GM18502 (cell line): ENCODE measurements around the gene TINCR.

ENCODE experiments used
- ATAC-seq: cut with Tn5 transposase; IDR thresholded peaks from one replicate; pipeline ENCODE4 v1.9.1; 2021; ENCODE audit warnings: mild to moderate bottlenecking; ENCODE audit not compliant: unreplicated experiment, poor library complexity

TINCR gene

DNA sequence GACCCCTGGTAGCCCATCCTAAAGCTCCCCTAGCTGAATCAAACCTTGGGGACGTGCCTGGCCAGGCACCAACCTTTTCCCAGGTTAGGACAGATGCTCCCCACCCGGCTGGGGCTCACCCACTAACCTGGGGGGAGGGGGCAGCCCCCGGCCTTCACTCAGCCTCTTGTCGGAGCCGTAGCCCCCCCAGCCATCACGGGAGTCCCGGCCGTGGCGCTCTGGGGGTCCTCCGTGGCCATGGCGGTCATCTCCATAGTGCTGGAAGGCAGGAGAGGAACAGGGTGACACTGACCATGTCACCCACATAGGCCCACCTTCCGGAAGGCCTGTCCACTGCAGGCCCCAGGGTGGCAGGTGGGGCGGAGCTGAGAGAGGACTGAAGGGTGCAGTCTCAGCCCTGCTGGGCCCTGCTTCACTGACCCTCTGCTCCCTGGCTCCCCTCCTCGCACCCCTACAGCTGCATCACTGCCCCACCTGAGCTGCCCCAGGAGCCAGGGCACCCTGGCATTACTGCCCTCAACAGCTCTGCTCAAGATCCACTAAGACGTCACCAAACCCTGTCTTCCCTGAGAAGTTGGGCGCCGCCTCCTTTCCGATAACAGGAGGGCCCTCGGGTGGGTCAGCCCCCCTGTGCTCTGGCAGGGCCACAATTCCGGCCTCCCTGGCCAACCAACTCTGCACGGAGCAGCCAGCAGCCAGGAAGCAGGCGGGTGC, 22.6 kb upstream of the TINCR start:
- no peak for ATAC-seq

GRCh38 chr19:5588906-5589676, 21.3 kb upstream of the TINCR start:
- ATAC-seq: no peak

GRCh38 chr19:5588441-5588840, 20.7 kb upstream of the TINCR start:
- no peak for ATAC-seq

DNA sequence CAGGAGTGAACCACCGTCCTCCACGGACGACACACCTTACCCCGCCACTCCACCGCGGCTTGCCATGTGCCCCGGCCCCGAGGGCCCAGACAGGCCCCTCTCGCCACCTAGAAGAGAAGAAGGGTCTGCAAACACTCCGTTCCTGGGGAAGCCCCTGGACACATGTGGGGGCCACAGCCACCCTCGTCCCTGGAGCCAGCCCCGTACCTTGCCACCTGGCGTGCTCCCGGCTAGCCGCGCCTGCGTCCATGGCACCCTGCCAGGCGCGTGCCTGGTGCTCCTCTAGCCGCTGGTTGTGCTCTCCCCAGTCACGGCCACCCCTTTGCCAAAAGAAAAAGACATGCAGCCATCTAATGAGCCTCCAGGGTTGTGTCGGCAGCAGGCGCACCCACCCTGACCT, 19.9 kb upstream of the TINCR start:
- ATAC-seq: no peak

DNA sequence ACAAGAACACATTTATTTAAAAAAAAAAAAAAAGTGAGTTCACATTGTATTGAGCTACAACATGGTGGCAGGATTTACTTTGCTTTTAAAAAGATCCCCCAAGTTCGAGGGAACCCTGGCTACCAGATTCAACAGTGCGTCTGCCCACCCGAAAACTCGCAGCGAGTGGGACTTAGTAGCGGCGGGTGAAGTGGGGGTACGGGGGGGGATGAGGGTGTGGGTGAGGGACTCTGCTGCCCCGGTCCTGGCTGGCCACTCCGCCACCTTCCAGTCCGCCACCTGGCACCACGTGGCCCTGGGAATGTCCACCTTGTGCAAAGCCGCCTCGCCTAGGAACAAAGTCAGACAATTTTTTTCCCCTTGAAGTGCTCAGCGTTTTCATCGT, 19.3 kb upstream of the TINCR start:
- ATAC-seq: no peak

DNA sequence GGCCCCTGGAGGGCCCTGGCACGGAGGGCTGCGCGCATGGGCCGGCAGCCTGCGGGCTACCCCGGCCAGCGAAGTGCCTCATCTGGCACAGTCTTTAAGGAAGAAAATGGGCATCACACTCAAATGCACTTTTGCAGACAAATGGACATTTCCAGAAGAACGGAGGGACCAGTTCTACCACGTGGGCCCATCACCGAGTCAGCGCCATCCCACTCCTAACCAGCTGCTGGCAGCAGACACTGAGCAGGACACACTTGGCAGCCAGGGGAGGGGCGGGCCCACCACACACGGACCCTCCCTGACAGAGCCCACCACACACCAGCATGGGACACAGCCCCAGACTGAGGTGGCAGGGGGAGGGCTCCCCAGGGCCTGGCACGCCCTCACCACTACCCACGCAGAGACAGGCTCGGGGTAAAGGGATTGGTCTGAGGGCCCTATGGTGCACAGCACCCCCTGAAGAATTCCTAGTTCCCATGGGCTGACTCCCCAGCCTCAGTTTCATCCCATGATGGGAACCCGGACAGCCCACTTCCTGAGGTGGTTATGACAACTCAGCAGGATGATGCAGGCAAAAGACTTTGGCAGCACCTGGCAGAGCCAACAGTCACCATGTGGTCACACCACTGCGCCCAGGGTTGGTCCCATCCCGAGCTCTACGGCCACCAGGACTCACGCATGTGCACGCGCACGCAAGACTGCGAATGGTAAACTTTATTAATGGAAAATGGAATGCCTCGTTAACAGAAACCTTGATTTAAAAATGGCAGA, 18.7 kb upstream of the TINCR start:
- ATAC-seq: no peak

- no peak for ATAC-seq
Observed at GRCh38 chr19:5585461-5586299, 17.9 kb upstream of the TINCR start.

DNA sequence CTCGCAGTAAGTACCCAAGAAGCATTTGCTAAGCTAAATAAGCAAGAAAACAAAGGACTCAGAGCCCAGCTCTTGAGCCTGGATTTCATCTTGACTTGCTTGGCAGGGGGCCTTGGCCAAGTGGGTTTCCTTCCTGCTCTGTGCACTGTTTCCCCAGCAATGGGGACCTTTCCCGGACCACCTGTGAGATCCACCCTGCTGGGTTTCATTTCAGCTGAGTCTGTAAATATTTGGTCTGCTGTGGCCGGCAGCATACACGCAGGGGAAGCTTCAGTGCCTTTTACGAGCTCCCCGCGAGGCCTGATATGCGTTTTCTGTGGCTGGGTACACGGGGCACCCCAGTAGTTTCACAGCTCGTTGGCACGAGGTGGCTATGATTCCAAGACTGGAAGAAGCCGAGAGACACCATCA, 12.4 kb upstream of the TINCR start:
- no peak for ATAC-seq

DNA sequence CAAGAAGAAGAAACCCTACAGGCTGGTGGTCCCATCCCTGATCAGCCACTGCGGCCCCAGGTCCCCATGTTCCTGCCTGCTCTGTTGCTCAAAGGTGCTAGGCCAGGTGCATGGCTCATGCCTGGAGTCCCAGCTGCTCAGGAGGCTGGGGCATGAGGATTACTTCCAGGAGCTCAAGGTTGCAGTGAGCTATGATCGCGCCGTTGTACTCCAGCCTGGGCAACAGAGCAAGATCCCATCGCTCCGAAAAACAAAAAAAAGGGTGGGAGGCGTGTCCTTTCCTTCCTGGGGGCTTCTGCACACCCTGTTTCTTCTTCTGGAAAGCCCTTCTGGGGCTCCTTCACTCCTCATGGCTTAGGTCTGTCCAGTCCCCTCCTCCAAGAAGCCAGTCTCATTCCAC, 11.9 kb upstream of the TINCR start:
- no peak for ATAC-seq

DNA sequence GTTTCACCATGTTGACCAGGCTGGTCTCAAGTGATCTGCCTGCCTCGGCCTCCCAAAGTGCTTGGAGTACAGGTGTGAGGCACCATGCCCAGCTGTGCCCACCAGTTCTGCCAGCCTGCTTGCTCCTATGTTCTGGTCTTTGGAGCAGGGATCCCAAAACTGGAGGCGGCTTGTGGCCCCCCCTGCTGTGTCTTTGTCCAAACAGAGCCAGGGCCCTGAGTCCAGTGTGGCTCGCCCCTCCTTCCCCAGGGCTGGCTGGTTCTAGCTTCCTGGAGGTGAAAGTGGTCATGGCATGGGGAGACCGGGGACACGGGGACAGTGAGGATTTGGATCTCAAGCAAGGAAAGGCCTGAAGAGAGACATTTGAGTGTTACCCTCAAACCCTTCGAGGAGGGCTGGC, 11.5 kb upstream of the TINCR start:
- ATAC-seq: no peak

DNA sequence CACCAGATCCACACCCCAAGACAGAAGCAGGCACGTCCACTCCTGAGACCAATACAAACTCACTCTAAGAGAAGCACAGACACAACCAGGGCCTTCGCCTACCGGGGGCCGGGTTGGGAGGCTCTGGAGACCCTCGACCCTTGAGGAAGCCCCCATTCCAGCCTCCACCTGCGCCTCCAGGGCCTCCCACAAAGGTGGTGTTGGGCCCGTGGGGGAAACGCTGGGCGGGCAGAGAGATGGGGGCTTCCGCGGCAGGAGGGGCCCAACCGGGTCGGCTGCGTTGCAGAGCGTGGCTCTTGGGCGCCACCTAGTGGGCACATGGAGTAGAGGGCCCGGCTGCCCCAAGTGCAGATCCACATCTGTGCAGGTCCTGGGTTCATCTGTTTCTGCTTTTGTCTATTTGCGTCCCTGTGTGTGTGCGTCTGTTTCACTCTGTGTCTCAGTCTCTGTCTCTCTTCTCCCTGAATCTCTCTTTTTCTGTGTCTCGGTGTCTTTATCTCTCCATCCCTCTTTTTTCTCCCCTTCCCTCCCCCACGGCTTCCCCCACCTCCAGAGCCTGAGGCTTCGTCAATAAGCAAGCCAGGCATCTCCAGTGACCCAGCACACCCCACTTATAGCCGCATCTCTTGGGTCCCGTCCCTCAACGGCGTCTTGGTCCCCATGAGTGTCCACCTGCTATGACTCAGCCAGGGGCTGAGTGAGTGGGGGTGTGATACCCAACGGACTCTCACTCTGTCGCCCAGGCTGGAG, 10.5 kb upstream of the TINCR start:
- no peak for ATAC-seq

DNA sequence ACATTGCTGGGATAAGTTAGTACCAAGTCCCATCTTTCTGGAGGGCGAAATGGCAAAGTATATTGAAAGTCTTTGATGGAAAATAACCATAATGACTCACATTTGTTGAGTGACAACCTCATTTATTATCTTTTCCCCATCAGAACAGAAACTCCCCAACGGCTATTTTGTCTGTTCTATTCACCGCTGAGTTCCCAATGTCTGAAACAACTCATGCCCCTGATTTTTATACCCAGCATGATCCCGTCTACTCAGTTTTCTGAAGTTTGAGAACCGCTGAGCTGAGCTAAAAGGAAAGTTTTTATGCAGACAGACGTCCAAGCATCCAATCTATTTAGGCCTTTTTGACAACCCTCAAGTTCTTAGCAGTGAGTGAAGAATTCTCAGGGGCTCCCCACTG, 7.8 kb upstream of the TINCR start:
- no peak for ATAC-seq

DNA sequence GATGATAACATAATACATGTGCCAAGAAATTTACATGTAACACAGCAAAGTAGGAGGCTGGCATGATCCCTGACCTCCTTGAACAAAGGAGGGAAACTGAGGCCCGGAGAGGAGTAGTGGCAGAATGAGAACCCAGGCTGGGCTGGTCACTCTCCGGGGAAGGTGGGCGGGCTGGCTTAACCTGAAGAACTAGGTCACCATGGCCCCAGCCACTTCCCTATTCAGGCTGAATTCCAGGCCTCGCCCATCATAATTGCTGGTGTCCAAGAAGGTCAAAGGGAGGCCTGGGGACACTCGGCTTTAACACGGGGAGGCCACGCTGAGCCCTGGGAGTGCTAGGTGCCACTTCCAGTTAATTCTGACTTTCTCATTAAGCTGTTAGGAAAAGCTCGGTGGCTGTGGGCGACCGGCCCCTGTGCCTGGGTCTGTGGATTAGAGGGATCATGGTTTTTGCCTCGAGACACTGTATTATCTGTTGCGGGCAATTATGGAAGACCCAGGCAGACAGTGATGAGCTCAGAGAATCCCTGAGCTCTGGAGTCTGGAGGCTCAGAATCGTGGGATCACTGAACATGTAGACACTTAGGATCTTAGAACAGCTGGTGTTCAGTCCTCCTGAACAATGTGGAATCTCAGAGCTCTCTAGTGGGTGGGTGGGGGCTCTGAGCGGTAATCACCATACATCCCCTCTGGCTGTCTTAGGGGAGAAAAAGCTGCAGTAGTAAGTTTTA, 5.0 kb upstream of the TINCR start:
- no peak for ATAC-seq

DNA sequence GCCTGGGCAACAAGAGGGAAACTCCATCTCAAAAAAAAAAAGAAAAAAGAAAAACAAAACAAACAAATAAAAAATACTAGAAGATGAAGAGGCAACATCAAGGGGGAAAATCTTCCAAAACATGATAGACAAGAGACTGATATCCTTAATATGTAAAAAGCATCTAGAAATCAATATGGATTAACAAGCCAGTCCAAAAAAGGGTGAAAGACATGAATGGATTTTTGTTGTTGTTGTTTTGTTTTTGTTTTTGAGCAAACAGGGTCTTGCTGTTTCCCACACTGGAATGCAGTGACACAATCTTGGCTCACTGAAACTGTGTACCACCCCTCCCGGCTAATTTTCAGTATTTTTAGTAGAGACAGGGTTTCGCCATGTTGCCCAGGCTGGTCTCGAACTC, 4.0 kb upstream of the TINCR start:
- no peak for ATAC-seq

- ATAC-seq: no peak
Observed at GRCh38 chr19:5567970-5568407, 236 bp upstream of the TINCR start.

DNA sequence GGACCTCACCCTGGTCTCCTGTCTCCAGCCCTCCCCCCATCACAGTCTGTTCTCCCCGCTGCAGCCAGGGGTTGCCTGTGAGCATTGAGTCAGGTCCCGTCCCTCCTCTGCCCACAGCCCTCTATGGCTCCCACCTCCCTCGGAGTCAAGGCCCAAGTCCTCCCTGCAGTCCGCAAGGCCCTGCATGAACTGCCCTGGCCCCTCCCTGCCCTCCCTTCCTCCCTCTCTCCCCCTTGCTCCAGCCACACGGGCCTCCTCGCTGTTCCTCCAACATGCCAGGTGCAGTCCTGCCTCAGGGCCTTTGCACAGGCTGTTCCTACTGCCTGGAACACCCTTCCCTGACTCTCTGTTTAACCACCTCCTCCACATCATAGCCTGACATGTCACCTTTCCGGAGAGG, 2.8 kb downstream of the TINCR start:
- no peak for ATAC-seq

- no peak for ATAC-seq
Observed at GRCh38 chr19:5563935-5564612, 3.7 kb downstream of the TINCR start.

DNA sequence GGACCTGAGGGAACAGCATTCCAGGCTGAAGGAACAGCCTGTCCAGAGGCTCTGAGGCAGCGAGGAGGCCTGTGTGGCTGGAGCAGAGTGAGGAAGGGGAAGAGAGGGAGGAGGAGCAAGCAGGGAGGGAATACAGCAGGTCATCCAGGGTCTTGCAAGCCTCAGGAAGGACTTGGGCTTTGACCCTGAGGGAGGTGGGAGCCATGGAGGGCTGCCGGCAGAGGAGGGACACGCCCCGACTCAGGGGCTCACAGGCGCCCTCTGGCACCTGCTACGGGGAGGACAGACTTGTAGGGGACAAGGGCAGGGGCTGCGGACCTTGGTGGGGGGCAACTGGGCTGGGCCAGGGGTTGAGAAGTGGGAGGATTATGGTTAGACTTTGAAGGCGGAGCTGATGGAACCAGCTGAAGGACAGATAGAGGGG, 4.7 kb downstream of the TINCR start:
- ATAC-seq: no peak
